HepG2 (cell line): ENCODE measurements around the gene STK4. TPM values are rescaled to one million over a fixed set of nuclear protein-coding genes. Genes with fewer than 3 reads are reported as not detected.

Experiments used
- ATAC-seq: fragments of 200-7000 bp; cut with Tn5 transposase; 3 replicates; pipeline ENCODE4 v1.9.1; 2020; ENCODE audit warnings: mild to moderate bottlenecking, moderate library complexity
- BruUV-seq: library from RNA; stranded (reverse); fragments of 400-500 nt; replicated peaks from 2 replicates; lab custom pipeline; 2021; lab: Mats Ljungman, UMichigan
- CTCF ChIA-PET: fragments of 300-600 bp; formaldehyde crosslinking; extraction: SDS; loops from one replicate; lab custom pipeline; 2021; ENCODE audit warnings: low total read pairs, inconsistent platforms, low intra/inter-chr PET ratio; lab: Yijun Ruan, JAX
- POLR2A ChIA-PET: fragments of 350-600 bp; sonication (Branson Sonifier 250); formaldehyde crosslinking; loops from one replicate; lab custom pipeline; 2020; ENCODE audit warnings: antibody characterized with exemption, inconsistent platforms; lab: Yijun Ruan, JAX
- DNase-seq: peaks from one replicate; pipeline ENCODE4 v3.0.0-alpha.2; 2015; ENCODE audit warnings: low spot score
- FAIRE-seq: peaks from 3 replicates; lab custom pipeline; 2011; peaks lifted over from hg19 to GRCh38; lab: Jason Lieb, UNC
- H2AFZ ChIP-seq: one replicate; pipeline ENCODE4 v1.6.1; 2011; ENCODE audit warnings: low read length, inconsistent platforms
- H3K27ac ChIP-seq: fragments of 300-600 bp; 3 replicates; pipeline ENCODE4 v1.8.0; 2011; ENCODE audit warnings: mixed run types, mild to moderate bottlenecking, mixed read lengths, low read length, inconsistent platforms; ENCODE audit not compliant: insufficient read depth; ENCODE audit errors: extremely low read length
- H3K27me3 ChIP-seq, 2 experiments: fragments of 200-600 bp in 1 of 2; 2 replicates in 1 of 2; 3 replicates in 1 of 2; pipeline versions ENCODE4 v1.6.0 to v1.8.0; 2011; ENCODE audit warnings: low read length in 2 of 2, mild to moderate bottlenecking in 2 of 2, moderate library complexity in 2 of 2, inconsistent platforms in 1 of 2; ENCODE audit not compliant: insufficient read depth in 2 of 2, control insufficient read depth in 1 of 2
- H3K36me3 ChIP-seq, 2 experiments: fragments of 200-600 bp in 1 of 2; replicated peaks in 1 of 2; 2 replicates in 1 of 2; 3 replicates in 1 of 2; pipeline versions ENCODE4 v1.5.1 to v1.8.0; 2011; ENCODE audit warnings: low read length in 2 of 2, inconsistent platforms in 1 of 2; ENCODE audit not compliant: insufficient read depth in 2 of 2, control insufficient read depth in 1 of 2
- H3K4me1 ChIP-seq: 2 replicates; pipeline ENCODE4 v1.5.1; 2012; ENCODE audit warnings: low read length, inconsistent platforms; ENCODE audit not compliant: insufficient read depth
- H3K4me2 ChIP-seq: 2 replicates; pipeline ENCODE4 v1.6.0; 2011; ENCODE audit warnings: low read depth, low read length, inconsistent platforms
- H3K4me3 ChIP-seq, 3 experiments: fragments of 200-600 bp in 1 of 3; sonication (generic), shearing (Covaris generic) in 1 of 3; replicated peaks in 1 of 3; 2 replicates each; pipeline ENCODE4 v1.5.1; 2011 to 2016; ENCODE audit warnings: low read length in 3 of 3, inconsistent platforms in 2 of 3, low read depth in 2 of 3, mild to moderate bottlenecking in 2 of 3, control low read depth in 1 of 3, mixed read lengths in 1 of 3; ENCODE audit not compliant: insufficient read depth in 1 of 3
- H3K79me2 ChIP-seq: one replicate; pipeline ENCODE4 v1.6.1; 2011; ENCODE audit warnings: low read length, inconsistent platforms; ENCODE audit not compliant: insufficient read depth
- H3K9ac ChIP-seq: 2 replicates; pipeline ENCODE4 v1.6.0; 2011; ENCODE audit warnings: mild to moderate bottlenecking, low read depth, low read length, inconsistent platforms; ENCODE audit not compliant: insufficient read depth
- H3K9me3 ChIP-seq: 2 replicates; pipeline ENCODE4 v1.5.1; 2012; ENCODE audit warnings: mild to moderate bottlenecking, low read length
- H4K20me1 ChIP-seq: 2 replicates; pipeline ENCODE4 v1.6.0; 2011; ENCODE audit warnings: inconsistent platforms, mild to moderate bottlenecking, low read length, moderate library complexity; ENCODE audit not compliant: insufficient read depth
- EHMT2 ChIP-seq: fragments of 200-600 bp; sonication (generic); IDR thresholded peaks from 2 replicates; pipeline ENCODE4 v1.7.0; 2017; ENCODE audit warnings: antibody characterized with exemption, low read depth, low read length, borderline replicate concordance
- NFAT5 ChIP-seq: sonication (generic); formaldehyde crosslinking; IDR thresholded peaks from 2 replicates; pipeline ENCODE4 v1.4.0; 2020; ENCODE audit warnings: missing genetic modification reagents
- PLRG1 ChIP-seq: fragments of 450-650 bp; conservative IDR thresholded peaks from 2 replicates; pipeline ENCODE4 v1.6.1; 2016
- SIX1 ChIP-seq: sonication (generic); formaldehyde crosslinking; IDR thresholded peaks from 2 replicates; pipeline ENCODE4 v1.4.0; 2020; ENCODE audit warnings: missing genetic modification reagents, borderline replicate concordance
- ZNF414 ChIP-seq: sonication (generic); formaldehyde crosslinking; IDR thresholded peaks from 2 replicates; pipeline ENCODE4 v1.5.0; 2020; ENCODE audit warnings: missing genetic modification reagents
- ZNF777 ChIP-seq: sonication (generic); formaldehyde crosslinking; IDR thresholded peaks from 2 replicates; pipeline ENCODE4 v1.4.0; 2020; ENCODE audit warnings: missing genetic modification reagents
- WGBS: methylation state at CpG from one replicate; pipeline ENCODE4 v1.1.6; 2017; ENCODE audit warnings: low lambda C conversion rate; 5-methylcytosine and 5-hydroxymethylcytosine counted together
- in situ Hi-C: cut with HindIII; loops from 2 replicates; pipeline ENCODE4 v1.10.0; 2017; ENCODE audit warnings: low pct_unique_long_range_greater_than_20kb; ENCODE audit not compliant: extremely low pct_ligation_motif_present
- intact Hi-C: fragments of 100-400 bp; cut with micrococcal nuclease; formaldehyde crosslinking; loops from one replicate; pipeline ENCODE4 v1.10.0; 2022; ENCODE audit not compliant: unreplicated experiment
- polyA plus RNA-seq, 8 experiments: library from polyadenylated mRNA; depleted of rRNA in 3 of 8; stranded (reverse) in 7 of 8; unstranded in 1 of 8; fragments of >200 nt; fragmentation: Illumina TruSeq in 4 of 8; extraction: Trizol in 4 of 8; gene quantifications; 2 replicates each; pipeline versions ENCODE4 v1.2.1 to v1.2.3, GENCODE V29; 2011 to 2016; ENCODE audit warnings: low read depth in 4 of 8, missing spikeins in 1 of 8, mixed read lengths in 1 of 8; ENCODE audit not compliant: insufficient read depth in 1 of 8
- total RNA-seq, 5 experiments: library from RNA; depleted of rRNA; stranded (reverse); fragments of >200 nt; fragmentation: Illumina TruSeq; extraction: Trizol; gene quantifications; 2 replicates each; pipeline ENCODE4 v1.2.3, GENCODE V29; 2016; ENCODE audit warnings: low read depth in 1 of 5

The STK4 gene
- total and polyA plus RNA-seq, 2 of the 13 experiments (the other 11 are each of a cell fraction or from before 2014, with no cell fraction given), result 25.6 to 38.3 TPM

- Histone ChIP-seq H3K36me3 (peaks cover 2 to 12% of the 10 kb centered on the region in 2 experiments; a peak in 4 of 5 replicates), H3K27ac (no peak overlapping the region), H4K20me1 (no peaks in the 10 kb centered on the region), H3K27me3 (no peaks in the 10 kb centered on the region), H3K79me2 (no peaks in the 10 kb centered on the region), H3K4me2 (no peak overlapping the region), H3K4me3 (no peak overlapping the region), H3K4me1 (0 out of 2 replicates have a peak, but pooled peaks cover 2% of the 10 kb centered on the region), H2AFZ (no peak overlapping the region), H3K9me3 (no peaks in the 10 kb centered on the region), H3K9ac (no peak overlapping the region)
- BruUV-seq, result no TSS peak
- in situ Hi-C loops, result no loop called here
- intact Hi-C loops, result no loop called here
- TF ChIP-seq EHMT2 (no peak), NFAT5 (CRISPR knock-in tag) (no peak)
- DNase-seq, result no peak
- no peak for ATAC-seq
- POLR2A ChIA-PET, result no interaction called here
- no peak for FAIRE-seq
- CTCF ChIA-PET, result no interaction called here
- WGBS, result 97% methylated on average over 4 of the region's 4 CpGs
Observed at GRCh38 chr20:45067087-45067486, 100.8 kb downstream of the STK4 start.

- no peaks in the 10 kb centered on the region for H4K20me1 ChIP-seq
- H3K9ac ChIP-seq, result no peak overlapping the region
- no peak overlapping the region for H2AFZ ChIP-seq
- FAIRE-seq (no peak), DNase-seq (no peak), ATAC-seq (no peak)
- intact Hi-C loops, result no loop called here
- H3K4me2 ChIP-seq, result no peak overlapping the region
- ChIA-PET CTCF (no interaction called here), POLR2A (no interaction called here)
- no peak overlapping the region for H3K27ac ChIP-seq
- H3K27me3 ChIP-seq, result no peaks in the 10 kb centered on the region
- TF ChIP-seq ZNF414 (CRISPR knock-in tag) (no peak), PLRG1 (no peak), SIX1 (CRISPR knock-in tag) (no peak), ZNF777 (CRISPR knock-in tag) (no peak)
- H3K36me3 ChIP-seq, result peaks cover 2 to 12% of the 10 kb centered on the region in 2 experiments; a peak in 4 of 5 replicates
- WGBS, result 96% methylated on average over 2 of the region's 2 CpGs
- no peaks in the 10 kb centered on the region for H3K9me3 ChIP-seq
- H3K79me2 ChIP-seq, result no peaks in the 10 kb centered on the region
- H3K4me3 ChIP-seq, result no peak overlapping the region
- no TSS peak for BruUV-seq
- in situ Hi-C loops, result no loop called here
- no peaks in the 10 kb centered on the region for H3K4me1 ChIP-seq
Observed at GRCh38 chr20:45067558-45067957, 101.2 kb downstream of the STK4 start.
